ENCODE data around the gene KICS2. TPM values are rescaled to one million over a fixed set of nuclear protein-coding genes. Genes with fewer than 3 reads are reported as not detected.

The KICS2 gene
- total RNA-seq, 4 donors from 2014 or later = 5.1 to 17.9 (median 11.0) TPM

GRCh38 chr12:64177001-64177400 is 45.1 kb downstream of the KICS2 start:
- H3K4me3 ChIP-seq = no peak overlapping the region
- ATAC-seq (no peak), DNase-seq (no peak)
- H3K27me3 ChIP-seq = no peaks in the 10 kb centered on the region
- H3K27ac ChIP-seq = no peak overlapping the region
- in situ Hi-C loops (cut with MboI; ENCODE audit: low sequenced_read_pairs in 4 of 4) (loop anchor here in 1 of 4 donors (5.0 kb wide), 1 partner anchor 335 kb away; the partner anchor contains the start of gene SRGAP1), intact Hi-C loops (cut with DNase I; ENCODE audit: low total_unique reads) (no loop called here)
- H3K9me3 ChIP-seq = no peaks in the 10 kb centered on the region
- H3K4me1 ChIP-seq = peaks cover 0 to 14% of the 10 kb centered on the region in 2 donors
- H3K36me3 ChIP-seq = no peaks in the 10 kb centered on the region
- TF ChIP-seq CTCF (IDR thresholded peaks at IDR 0.05 in 4 of 5, conservative IDR thresholded peaks at IDR 0.05 in 1 of 5) (no peak), POLR2A (IDR thresholded peaks at IDR 0.05) (no peak)

- no peaks in the 10 kb centered on the region for H3K9me3 ChIP-seq
- DNase-seq = no peak
- no peaks in the 10 kb centered on the region for H3K27me3 ChIP-seq
- intact Hi-C loops (cut with DNase I; ENCODE audit: low total_unique reads) (no loop called here), in situ Hi-C loops (cut with MboI; ENCODE audit: low sequenced_read_pairs in 4 of 4) (loop anchor here in 1 of 4 donors (5.0 kb wide), 1 partner anchor 333 kb away; the partner anchor contains the start of gene SRGAP1)
- no peaks in the 10 kb centered on the region for H3K36me3 ChIP-seq
- no peak for ATAC-seq
- H3K4me3 ChIP-seq = no peak overlapping the region
- no peaks in the 10 kb centered on the region for H3K4me1 ChIP-seq
- TF ChIP-seq POLR2A (IDR thresholded peaks at IDR 0.05) = no peak
- TF ChIP-seq CTCF (IDR thresholded peaks at IDR 0.05 in 4 of 5, conservative IDR thresholded peaks at IDR 0.05 in 1 of 5) = no peak
- no peak overlapping the region for H3K27ac ChIP-seq
These were observed 46.7 kb downstream of the KICS2 start for GRCh38 chr12:64175254-64175945.

GRCh38 chr12:64173456-64173855 is 48.6 kb downstream of the KICS2 start:
- no peak for DNase-seq
- intact Hi-C loops (cut with DNase I; ENCODE audit: low total_unique reads) = no loop called here
- TF ChIP-seq POLR2A (IDR thresholded peaks at IDR 0.05) (no peak), CTCF (IDR thresholded peaks at IDR 0.05 in 4 of 5, conservative IDR thresholded peaks at IDR 0.05 in 1 of 5) (no peak)
- no peaks in the 10 kb centered on the region for H3K4me1 ChIP-seq
- H3K9me3 ChIP-seq = no peaks in the 10 kb centered on the region
- no peaks in the 10 kb centered on the region for H3K27me3 ChIP-seq
- H3K36me3 ChIP-seq = no peaks in the 10 kb centered on the region
- in situ Hi-C loops (cut with MboI; ENCODE audit: low sequenced_read_pairs in 4 of 4) = no loop called here
- ATAC-seq = no peak
- no peak overlapping the region for H3K4me3 ChIP-seq
- H3K27ac ChIP-seq = no peak overlapping the region

Other genes starting within 250 kb of the KICS2 start
- not detected for gene C12orf56, start 168.5 kb upstream of the KICS2 start, total RNA-seq
- 10 to 100 TPM; 21.1 to 27.1 (median 25.1) TPM for gene XPOT, start 182.1 kb upstream of the KICS2 start, total RNA-seq
- gene TBK1, start 229.8 kb upstream of the KICS2 start, total RNA-seq = 10 to 100 TPM; 20.1 to 40.8 (median 27.6) TPM

All from gastrocnemius medialis (tissue), 4 donors.